ENCODE measurements around the gene TEKT3.

GRCh38 chr17:15257796-15258512 is 83.4 kb downstream of the TEKT3 start:
- no peak for TF ChIP-seq CTCF (IDR thresholded peaks at IDR 0.05)
- no peak for TF ChIP-seq POLR2A (IDR thresholded peaks at IDR 0.05)
